Measurements from ENCODE around the gene FOSL2.
A peak's percentile ranks its signal among the peaks of the same experiment; 100 is the strongest.

The FOSL2 gene

DNA sequence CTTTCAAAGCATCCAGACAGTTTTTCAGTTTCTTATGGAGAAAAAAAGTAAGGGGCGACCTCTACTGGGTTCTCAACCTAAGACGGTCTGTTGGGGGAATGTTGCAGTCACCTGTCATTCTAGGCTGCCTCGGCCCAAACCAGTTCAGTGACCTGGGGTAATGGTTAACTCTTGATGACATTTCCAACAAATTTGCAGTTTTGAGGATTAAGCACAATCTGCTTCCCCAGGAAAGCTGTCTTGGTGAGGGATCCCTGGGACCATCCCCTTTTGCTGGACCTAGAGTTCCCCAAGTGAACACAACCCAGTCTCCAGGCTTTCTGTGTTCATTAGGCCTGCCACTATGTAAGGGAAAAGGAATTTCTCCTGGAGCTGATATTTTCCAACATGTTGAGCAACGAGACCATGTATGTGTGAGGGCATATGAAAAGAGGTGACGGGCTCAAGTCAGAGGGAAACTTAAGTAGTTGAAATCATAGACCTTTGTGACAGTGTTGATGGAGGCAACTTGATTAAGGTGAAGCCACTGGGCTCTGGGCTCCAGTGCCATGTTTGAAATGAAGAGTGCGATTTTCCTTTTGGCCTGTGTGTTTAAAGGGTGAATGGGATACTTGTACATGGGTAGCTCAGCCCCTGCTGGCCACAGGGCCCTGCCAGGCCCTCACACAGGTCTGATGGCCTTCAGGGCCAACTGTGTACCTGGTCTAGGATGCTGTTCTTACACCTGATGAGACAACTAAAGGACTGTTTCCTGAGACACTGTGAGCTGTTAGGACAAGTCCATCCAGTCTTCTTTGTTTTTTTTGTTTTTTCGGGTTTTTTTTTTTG is 27.0 kb downstream of the FOSL2 start:
- Histone ChIP-seq H3K9me3 (ENCODE audit: control insufficient read depth in 1 of 2, low read length in 2 of 2) (no peaks in the 10 kb centered on the region), H3K27me3 (ENCODE audit: low read depth, low read length) (no peaks in the 10 kb centered on the region), H3K4me3 (ENCODE audit: low read depth in 1 of 2, low read length in 2 of 2) (no peak overlapping the region), H3K4me1 (ENCODE audit: control insufficient read depth in 1 of 2, insufficient read depth in 2 of 2, low read length in 2 of 2) (peaks cover 0 to under 1% of the 10 kb centered on the region in 2 donors), H3K36me3 (ENCODE audit: control insufficient read depth in 1 of 2, insufficient read depth in 2 of 2, low read length in 2 of 2) (peaks cover 15 to 18% of the 10 kb centered on the region in 2 donors), H3K27ac (ENCODE audit: low read length) (no peak overlapping the region)

DNA sequence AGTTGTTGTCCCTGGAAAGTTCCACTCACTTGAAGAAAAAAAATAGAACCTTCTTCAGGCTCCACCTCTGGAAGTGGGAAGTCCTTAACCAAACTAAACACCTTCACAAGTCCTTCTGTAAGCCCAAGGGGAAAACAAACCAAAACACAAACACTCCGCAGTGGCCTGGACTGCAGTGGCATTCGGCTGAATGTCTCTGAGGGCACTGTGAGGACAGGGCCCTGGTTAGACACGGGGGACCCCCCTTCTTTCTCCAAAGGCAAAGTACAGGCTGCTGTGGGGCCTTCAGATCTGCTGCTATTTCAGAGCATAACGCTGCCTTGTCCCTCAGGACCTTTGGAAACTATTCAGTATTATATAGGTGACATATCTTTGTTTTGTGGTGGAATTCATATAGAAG is 28.1 kb downstream of the FOSL2 start:
- H3K27ac ChIP-seq (ENCODE audit: low read length) = no peak overlapping the region
- H3K9me3 ChIP-seq (ENCODE audit: control insufficient read depth in 1 of 2, low read length in 2 of 2) = no peaks in the 10 kb centered on the region
- peaks cover 4 to 8% of the 10 kb centered on the region in 2 donors for H3K36me3 ChIP-seq (ENCODE audit: control insufficient read depth in 1 of 2, insufficient read depth in 2 of 2, low read length in 2 of 2)
- no peaks in the 10 kb centered on the region for H3K4me1 ChIP-seq (ENCODE audit: control insufficient read depth in 1 of 2, insufficient read depth in 2 of 2, low read length in 2 of 2)
- no peak overlapping the region for H3K4me3 ChIP-seq (ENCODE audit: low read depth in 1 of 2, low read length in 2 of 2)
- H3K27me3 ChIP-seq (ENCODE audit: low read depth, low read length) = no peaks in the 10 kb centered on the region

DNA sequence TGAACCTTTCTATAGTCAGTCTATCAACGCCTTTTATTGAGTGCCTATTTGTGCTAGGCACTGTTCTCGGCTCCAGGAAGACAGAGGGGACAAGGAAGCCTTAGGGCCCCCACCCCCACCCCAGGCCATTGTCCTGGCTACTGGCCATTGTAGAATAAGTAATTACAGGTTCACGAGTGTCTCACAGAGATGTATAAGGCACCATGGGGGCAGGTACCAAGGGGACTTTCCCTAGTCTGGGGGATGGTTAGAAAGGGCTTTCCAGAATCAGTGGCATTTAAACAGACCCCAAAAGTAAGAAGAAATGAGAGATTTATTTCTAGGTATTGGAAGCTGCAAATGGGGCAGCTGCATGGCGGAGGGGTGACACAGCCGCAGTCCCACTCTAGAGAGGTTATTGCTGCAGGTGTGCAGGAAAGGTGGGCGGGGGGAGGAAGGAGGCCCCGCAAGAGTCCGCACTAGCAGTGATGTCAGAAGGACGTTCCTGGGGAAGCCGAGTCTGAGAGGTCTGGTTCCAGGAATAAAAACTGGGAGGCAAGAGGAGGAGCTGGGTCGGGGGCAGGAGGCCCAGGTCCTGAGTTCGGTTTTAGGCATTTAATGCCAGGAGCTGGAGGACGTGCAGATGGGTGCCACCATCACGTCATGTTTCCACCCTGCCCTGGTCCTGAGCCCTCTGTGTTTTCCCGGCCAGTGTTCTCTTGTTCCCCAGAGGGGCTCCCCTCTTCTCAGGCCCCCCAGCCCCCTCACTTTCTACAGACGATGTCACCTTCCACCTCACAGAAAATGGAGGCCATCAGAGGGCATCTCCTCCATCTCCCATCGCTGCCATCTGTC is 30.5 kb downstream of the FOSL2 start:
- no peaks in the 10 kb centered on the region for H3K27me3 ChIP-seq (ENCODE audit: low read depth, low read length)
- H3K27ac ChIP-seq (ENCODE audit: low read length) = peak overlapping the region; percentile 22
- H3K9me3 ChIP-seq (ENCODE audit: control insufficient read depth in 1 of 2, low read length in 2 of 2) = no peaks in the 10 kb centered on the region
- no peak overlapping the region for H3K4me3 ChIP-seq (ENCODE audit: low read depth in 1 of 2, low read length in 2 of 2)
- no peaks in the 10 kb centered on the region for H3K4me1 ChIP-seq (ENCODE audit: control insufficient read depth in 1 of 2, insufficient read depth in 2 of 2, low read length in 2 of 2)
- peaks cover 0 to 3% of the 10 kb centered on the region in 2 donors for H3K36me3 ChIP-seq (ENCODE audit: control insufficient read depth in 1 of 2, insufficient read depth in 2 of 2, low read length in 2 of 2)

GRCh38 chr2:28423856-28424605 is 31.4 kb downstream of the FOSL2 start:
- H3K27ac ChIP-seq (ENCODE audit: low read length) = peak overlapping the region; percentile 22
- peaks cover 0 to under 1% of the 10 kb centered on the region in 2 donors for H3K36me3 ChIP-seq (ENCODE audit: control insufficient read depth in 1 of 2, insufficient read depth in 2 of 2, low read length in 2 of 2)
- no peaks in the 10 kb centered on the region for H3K9me3 ChIP-seq (ENCODE audit: control insufficient read depth in 1 of 2, low read length in 2 of 2)
- H3K4me1 ChIP-seq (ENCODE audit: control insufficient read depth in 1 of 2, insufficient read depth in 2 of 2, low read length in 2 of 2) = no peaks in the 10 kb centered on the region
- no peak overlapping the region for H3K4me3 ChIP-seq (ENCODE audit: low read depth in 1 of 2, low read length in 2 of 2)
- no peaks in the 10 kb centered on the region for H3K27me3 ChIP-seq (ENCODE audit: low read depth, low read length)

DNA sequence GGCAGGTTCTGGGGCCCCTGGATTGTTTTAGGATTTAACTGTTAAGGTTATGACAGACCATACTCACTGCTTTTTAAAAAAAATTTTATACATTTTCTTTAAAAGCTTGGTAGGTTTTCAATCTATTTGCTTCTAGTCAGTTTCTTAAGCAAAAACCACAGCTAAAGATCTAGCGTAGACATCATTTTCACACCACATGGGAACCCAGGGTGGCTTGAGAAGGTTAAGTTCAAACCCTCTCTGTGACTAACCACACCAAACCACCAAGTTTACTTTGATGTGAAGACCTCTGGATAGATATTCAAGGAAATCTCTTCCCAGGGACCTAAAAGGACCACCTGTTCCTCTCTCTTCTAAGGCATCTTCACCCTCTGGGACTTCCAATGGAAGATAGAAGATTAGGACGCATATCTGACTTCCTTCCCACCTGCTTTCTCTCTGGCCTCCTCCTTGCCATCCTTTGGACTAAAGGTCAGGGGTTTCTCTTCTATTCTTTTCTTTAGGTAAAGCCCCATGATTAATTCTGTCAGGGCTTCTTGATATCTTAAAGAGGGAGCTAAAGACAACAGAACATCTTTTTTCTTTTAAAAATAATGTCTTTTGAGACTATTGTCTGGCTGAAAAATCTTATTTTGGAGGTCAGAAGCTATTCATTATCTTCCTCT is 32.3 kb downstream of the FOSL2 start:
- no peak overlapping the region for H3K27ac ChIP-seq (ENCODE audit: low read length)
- H3K36me3 ChIP-seq (ENCODE audit: control insufficient read depth in 1 of 2, insufficient read depth in 2 of 2, low read length in 2 of 2) = no peaks in the 10 kb centered on the region
- H3K27me3 ChIP-seq (ENCODE audit: low read depth, low read length) = no peaks in the 10 kb centered on the region
- H3K4me3 ChIP-seq (ENCODE audit: low read depth in 1 of 2, low read length in 2 of 2) = no peak overlapping the region
- no peaks in the 10 kb centered on the region for H3K9me3 ChIP-seq (ENCODE audit: control insufficient read depth in 1 of 2, low read length in 2 of 2)
- H3K4me1 ChIP-seq (ENCODE audit: control insufficient read depth in 1 of 2, insufficient read depth in 2 of 2, low read length in 2 of 2) = no peaks in the 10 kb centered on the region

DNA sequence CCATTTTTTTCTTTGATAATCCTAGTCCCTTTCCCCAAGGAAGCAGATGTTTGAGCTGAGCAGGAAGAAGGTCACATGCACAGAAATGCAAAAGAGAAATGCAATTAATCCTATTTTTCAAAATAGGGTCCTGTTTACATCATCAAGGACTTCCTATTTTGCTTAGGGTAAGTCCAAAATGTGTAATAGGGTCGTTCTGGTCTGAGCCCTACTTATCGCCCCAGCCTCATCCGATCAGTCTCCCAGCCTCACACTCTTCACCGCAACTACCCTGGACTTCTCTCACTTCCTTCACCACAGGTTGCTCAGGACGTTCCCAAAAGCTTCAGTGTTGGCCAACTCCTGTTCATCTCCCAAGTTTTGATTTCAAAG is 32.8 kb downstream of the FOSL2 start:
- no peaks in the 10 kb centered on the region for H3K4me1 ChIP-seq (ENCODE audit: control insufficient read depth in 1 of 2, insufficient read depth in 2 of 2, low read length in 2 of 2)
- H3K4me3 ChIP-seq (ENCODE audit: low read depth in 1 of 2, low read length in 2 of 2) = no peak overlapping the region
- H3K36me3 ChIP-seq (ENCODE audit: control insufficient read depth in 1 of 2, insufficient read depth in 2 of 2, low read length in 2 of 2) = no peaks in the 10 kb centered on the region
- H3K9me3 ChIP-seq (ENCODE audit: control insufficient read depth in 1 of 2, low read length in 2 of 2) = no peaks in the 10 kb centered on the region
- no peak overlapping the region for H3K27ac ChIP-seq (ENCODE audit: low read length)
- no peaks in the 10 kb centered on the region for H3K27me3 ChIP-seq (ENCODE audit: low read depth, low read length)

- no peak overlapping the region for H3K27ac ChIP-seq (ENCODE audit: low read length)
- peaks cover 0 to under 1% of the 10 kb centered on the region in 2 donors for H3K9me3 ChIP-seq (ENCODE audit: control insufficient read depth in 1 of 2, low read length in 2 of 2)
- H3K36me3 ChIP-seq (ENCODE audit: control insufficient read depth in 1 of 2, insufficient read depth in 2 of 2, low read length in 2 of 2) = no peaks in the 10 kb centered on the region
- H3K27me3 ChIP-seq (ENCODE audit: low read depth, low read length) = no peaks in the 10 kb centered on the region
- H3K4me3 ChIP-seq (ENCODE audit: low read depth in 1 of 2, low read length in 2 of 2) = no peak overlapping the region
- no peaks in the 10 kb centered on the region for H3K4me1 ChIP-seq (ENCODE audit: control insufficient read depth in 1 of 2, insufficient read depth in 2 of 2, low read length in 2 of 2)
Observed at GRCh38 chr2:28427741-28428415, 35.2 kb downstream of the FOSL2 start.

DNA sequence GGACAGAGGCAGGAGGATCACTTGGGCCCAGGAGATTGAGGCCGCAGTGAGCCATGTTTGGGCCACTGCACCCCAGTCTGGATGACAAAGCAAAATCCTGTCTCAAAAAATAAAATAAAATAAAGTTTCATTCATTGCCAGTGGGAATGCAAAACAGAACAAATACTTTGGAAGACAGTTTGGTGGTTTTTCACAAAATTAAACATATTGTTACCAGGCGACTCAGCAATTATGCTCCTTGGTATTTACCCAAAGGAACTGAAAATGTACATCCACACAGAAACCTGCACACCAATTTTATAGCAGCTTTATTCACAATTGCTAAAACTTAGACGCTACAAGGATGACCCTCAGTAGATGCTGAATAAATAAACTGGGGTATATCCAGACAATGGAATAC is 35.8 kb downstream of the FOSL2 start:
- Histone ChIP-seq H3K27ac (ENCODE audit: low read length) (no peak overlapping the region), H3K27me3 (ENCODE audit: low read depth, low read length) (no peaks in the 10 kb centered on the region), H3K36me3 (ENCODE audit: control insufficient read depth in 1 of 2, insufficient read depth in 2 of 2, low read length in 2 of 2) (no peaks in the 10 kb centered on the region), H3K9me3 (ENCODE audit: control insufficient read depth in 1 of 2, low read length in 2 of 2) (peaks cover 0 to 5% of the 10 kb centered on the region in 2 donors), H3K4me3 (ENCODE audit: low read depth in 1 of 2, low read length in 2 of 2) (no peak overlapping the region), H3K4me1 (ENCODE audit: control insufficient read depth in 1 of 2, insufficient read depth in 2 of 2, low read length in 2 of 2) (no peaks in the 10 kb centered on the region)

DNA sequence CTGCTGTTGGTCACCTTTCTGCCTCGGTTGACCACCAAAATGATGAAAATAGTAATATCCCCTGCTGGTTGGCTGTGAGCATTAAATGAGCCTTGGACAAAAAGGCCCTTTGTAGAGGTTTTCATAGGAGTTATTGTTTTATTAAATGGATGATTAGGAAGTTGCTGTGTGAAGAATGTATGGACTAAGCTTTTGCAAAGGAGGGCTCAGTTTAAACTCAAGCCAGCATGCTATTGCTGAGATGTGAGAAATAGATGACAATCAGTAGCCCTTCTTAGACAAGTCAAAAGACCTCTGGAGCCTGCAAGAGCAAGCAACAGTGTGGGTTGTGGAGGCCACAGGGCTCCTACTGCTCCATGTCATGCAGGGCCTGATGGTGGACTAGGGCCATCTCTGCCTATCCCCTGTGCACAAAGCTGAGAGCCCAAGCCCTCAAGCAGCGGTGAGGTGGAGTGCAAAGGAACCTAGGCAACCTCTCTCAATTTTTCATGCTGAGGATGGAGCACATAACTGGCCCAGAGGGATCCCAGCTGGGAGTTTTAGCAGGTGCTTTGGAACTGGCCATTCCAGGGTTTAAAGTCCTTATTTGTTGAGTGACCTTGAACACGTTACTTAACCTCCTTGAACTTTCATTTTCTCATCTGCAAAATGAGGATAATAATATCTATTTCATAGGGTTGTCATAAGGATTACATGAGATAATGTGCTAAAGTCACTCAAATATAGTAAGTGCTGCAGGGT is 37.1 kb downstream of the FOSL2 start:
- Histone ChIP-seq H3K27ac (ENCODE audit: low read length) (no peak overlapping the region), H3K36me3 (ENCODE audit: control insufficient read depth in 1 of 2, insufficient read depth in 2 of 2, low read length in 2 of 2) (no peaks in the 10 kb centered on the region), H3K9me3 (ENCODE audit: control insufficient read depth in 1 of 2, low read length in 2 of 2) (peaks cover 0 to 5% of the 10 kb centered on the region in 2 donors), H3K4me1 (ENCODE audit: control insufficient read depth in 1 of 2, insufficient read depth in 2 of 2, low read length in 2 of 2) (no peaks in the 10 kb centered on the region), H3K27me3 (ENCODE audit: low read depth, low read length) (no peaks in the 10 kb centered on the region), H3K4me3 (ENCODE audit: low read depth in 1 of 2, low read length in 2 of 2) (no peak overlapping the region)

DNA sequence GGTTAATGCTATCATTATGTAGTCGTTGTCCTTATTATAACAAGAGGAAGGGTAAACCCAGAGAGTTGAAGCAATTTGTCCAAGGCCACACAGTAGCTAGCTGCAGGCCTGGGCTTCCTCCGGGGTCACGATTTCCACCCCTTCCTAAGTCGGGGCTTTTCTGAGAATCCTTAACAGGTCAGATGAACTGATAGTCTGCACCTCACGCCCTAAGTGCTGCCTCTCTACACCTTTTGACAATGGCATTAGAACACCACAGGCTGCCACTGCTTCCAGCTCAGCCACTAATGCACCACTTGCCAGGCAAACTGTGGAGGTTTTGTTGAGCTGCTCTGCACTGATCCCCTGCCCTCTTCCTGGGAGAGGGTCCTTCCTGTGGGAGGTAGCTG is 37.7 kb downstream of the FOSL2 start:
- Histone ChIP-seq H3K4me3 (ENCODE audit: low read depth in 1 of 2, low read length in 2 of 2) (no peak overlapping the region), H3K36me3 (ENCODE audit: control insufficient read depth in 1 of 2, insufficient read depth in 2 of 2, low read length in 2 of 2) (no peaks in the 10 kb centered on the region), H3K27ac (ENCODE audit: low read length) (no peak overlapping the region), H3K4me1 (ENCODE audit: control insufficient read depth in 1 of 2, insufficient read depth in 2 of 2, low read length in 2 of 2) (no peaks in the 10 kb centered on the region), H3K27me3 (ENCODE audit: low read depth, low read length) (no peaks in the 10 kb centered on the region), H3K9me3 (ENCODE audit: control insufficient read depth in 1 of 2, low read length in 2 of 2) (peaks cover 0 to 5% of the 10 kb centered on the region in 2 donors)
